Measurements from ENCODE around the gene MYOM3. TPM values are rescaled to one million over a fixed set of nuclear protein-coding genes. Genes with fewer than 3 reads are reported as not detected.

MYOM3 gene
- polyA plus RNA-seq, 12 donors: 135 to 506 (median 342) TPM

GRCh38 chr1:24100945-24101737, 10.8 kb downstream of the MYOM3 start:
- no peak for DNase-seq

- DNase-seq: no peak
These were observed 12.8 kb downstream of the MYOM3 start for GRCh38 chr1:24098943-24099638.

- DNase-seq: no peak
These were observed 13.8 kb downstream of the MYOM3 start for GRCh38 chr1:24098102-24098501.

- DNase-seq: no peak
These were observed 14.3 kb downstream of the MYOM3 start for GRCh38 chr1:24097663-24098062.

- DNase-seq: no peak
These were observed 15.2 kb downstream of the MYOM3 start for GRCh38 chr1:24096739-24097103.

- DNase-seq: no peak
These were observed 15.8 kb downstream of the MYOM3 start for GRCh38 chr1:24096009-24096738.

- no peak for DNase-seq
These were observed 16.6 kb downstream of the MYOM3 start for GRCh38 chr1:24095140-24095859.

- no peak for DNase-seq
These were observed 17.4 kb downstream of the MYOM3 start for GRCh38 chr1:24094554-24094953.

- no peak for DNase-seq
These were observed 18.2 kb downstream of the MYOM3 start for GRCh38 chr1:24093732-24094131.

- no peak for DNase-seq
These were observed 19.0 kb downstream of the MYOM3 start for GRCh38 chr1:24092979-24093378.

- no peak for DNase-seq
These were observed 19.9 kb downstream of the MYOM3 start for GRCh38 chr1:24091971-24092482.

GRCh38 chr1:24090736-24091135, 21.2 kb downstream of the MYOM3 start:
- DNase-seq: no peak

- DNase-seq: no peak
These were observed 22.0 kb downstream of the MYOM3 start for GRCh38 chr1:24089743-24090555.

GRCh38 chr1:24089027-24089742, 22.8 kb downstream of the MYOM3 start:
- DNase-seq: no peak

- DNase-seq: no peak
These were observed 25.5 kb downstream of the MYOM3 start for GRCh38 chr1:24086466-24086865.

GRCh38 chr1:24085546-24085945, 26.4 kb downstream of the MYOM3 start:
- no peak for DNase-seq

- DNase-seq: no peak
These were observed 26.9 kb downstream of the MYOM3 start for GRCh38 chr1:24085007-24085406.

GRCh38 chr1:24084050-24084449, 27.9 kb downstream of the MYOM3 start:
- no peak for DNase-seq

GRCh38 chr1:24082372-24082771, 29.6 kb downstream of the MYOM3 start:
- DNase-seq: no peak

- no peak for DNase-seq
These were observed 30.7 kb downstream of the MYOM3 start for GRCh38 chr1:24081190-24081589.
